Adrenal gland (tissue), 5 donors: ENCODE data around the gene TENT5A.

Experiments used
- CTCF ChIP-seq, 6 experiments: fragments of 450-650 bp in 4 of 6; fragments of 200-600 bp in 2 of 6; sonication (generic) in 1 of 6; IDR thresholded peaks; 1 replicate in 5 of 6; 2 replicates in 1 of 6; pipeline versions ENCODE4 v1.5.1 to v1.8.0; 2016 to 2021; ENCODE audit warnings: antibody characterized with exemption in 6 of 6, mild to moderate bottlenecking in 2 of 6, moderate library complexity in 1 of 6
- POLR2A ChIP-seq, 2 donors: fragments of 450-650 bp; IDR thresholded peaks; one replicate each; pipeline ENCODE4 v1.6.1; 2017; ENCODE audit warnings: antibody characterized with exemption in 2 of 2, mild to moderate bottlenecking in 2 of 2, moderate library complexity in 1 of 2
- donor health status: DM: no; HTN: no; CAD: no.

- TF ChIP-seq CTCF (IDR thresholded peaks at IDR 0.05), result no peak
- no peak for TF ChIP-seq POLR2A (IDR thresholded peaks at IDR 0.05)
These were observed 9.7 kb upstream of the TENT5A start for GRCh38 chr6:81762132-81762531.
